Stimulated activated CD8-positive, alpha-beta memory T cell treated with anti-CD3 and anti-CD28 coated beads, Interleukin-2, amount 100 ng/mL, for 48 hours (primary cell): ENCODE data around the gene YIF1A.
"Not testable (repeated sequence)": the region's sequence is repeated elsewhere in the genome, so short reads cannot be mapped to it uniquely, and the experiment has no call there.

ENCODE experiments used
- DNase-seq, 2 donors: peaks; one replicate each; pipeline ENCODE4 v3.0.0-alpha.2; 2020; ENCODE audit warnings: low read depth in 2 of 2

YIF1A gene

DNA sequence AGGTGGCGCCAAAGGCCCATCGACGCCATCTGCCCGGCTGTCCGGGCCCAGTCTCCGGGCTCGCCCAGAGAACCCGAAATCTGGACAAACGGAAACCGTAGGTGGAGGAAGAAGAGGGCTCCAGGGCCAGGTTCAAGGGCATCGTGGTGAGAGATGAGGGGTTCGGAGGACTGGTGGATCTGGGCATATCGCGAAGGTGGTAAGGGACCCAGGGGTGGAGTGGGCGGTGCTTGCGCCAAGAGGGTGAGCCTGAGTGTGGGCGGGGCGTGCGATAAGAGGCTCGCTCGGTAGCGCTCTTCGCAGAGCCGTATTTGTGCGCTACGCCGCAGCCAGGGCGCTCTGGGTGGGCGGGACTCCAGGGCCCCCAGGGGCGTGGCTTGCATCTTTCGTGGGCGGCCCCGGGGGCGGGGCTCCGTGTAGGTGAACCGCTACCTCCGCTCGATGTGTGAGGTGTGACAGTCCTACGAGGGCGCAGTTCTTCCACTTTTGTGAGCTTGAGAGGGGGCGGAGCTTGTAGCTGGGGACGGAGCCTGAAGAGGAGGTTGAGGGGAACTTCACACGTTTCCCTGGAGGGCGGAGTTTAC lies 23.1 kb upstream of the YIF1A start:
- peak; percentile 94 to 96 for DNase-seq

DNA sequence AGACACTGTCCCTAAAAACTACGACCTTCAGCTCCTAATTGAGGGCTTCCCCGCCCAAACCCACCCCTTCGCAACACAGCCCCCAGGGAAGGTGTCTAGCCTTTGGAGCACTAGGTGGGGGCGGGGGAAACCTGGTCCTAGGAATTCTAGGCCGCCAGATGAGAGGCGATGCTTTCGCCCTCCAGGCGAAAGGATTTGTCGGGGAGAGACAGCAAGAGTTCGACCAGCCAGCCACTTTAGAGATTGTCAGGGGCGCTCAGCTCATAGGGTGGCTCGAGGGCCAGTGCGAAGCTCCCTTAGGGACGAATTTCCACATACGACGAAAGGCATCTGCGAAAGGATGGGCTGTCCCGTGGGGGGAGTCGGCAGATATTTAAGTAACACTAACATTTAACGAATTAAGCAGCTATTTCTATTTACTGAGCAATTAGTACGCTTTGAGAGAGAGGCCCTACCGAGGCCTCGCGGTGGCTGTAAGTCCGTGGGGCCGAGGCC lies 22.6 kb upstream of the YIF1A start:
- no peak for DNase-seq

DNA sequence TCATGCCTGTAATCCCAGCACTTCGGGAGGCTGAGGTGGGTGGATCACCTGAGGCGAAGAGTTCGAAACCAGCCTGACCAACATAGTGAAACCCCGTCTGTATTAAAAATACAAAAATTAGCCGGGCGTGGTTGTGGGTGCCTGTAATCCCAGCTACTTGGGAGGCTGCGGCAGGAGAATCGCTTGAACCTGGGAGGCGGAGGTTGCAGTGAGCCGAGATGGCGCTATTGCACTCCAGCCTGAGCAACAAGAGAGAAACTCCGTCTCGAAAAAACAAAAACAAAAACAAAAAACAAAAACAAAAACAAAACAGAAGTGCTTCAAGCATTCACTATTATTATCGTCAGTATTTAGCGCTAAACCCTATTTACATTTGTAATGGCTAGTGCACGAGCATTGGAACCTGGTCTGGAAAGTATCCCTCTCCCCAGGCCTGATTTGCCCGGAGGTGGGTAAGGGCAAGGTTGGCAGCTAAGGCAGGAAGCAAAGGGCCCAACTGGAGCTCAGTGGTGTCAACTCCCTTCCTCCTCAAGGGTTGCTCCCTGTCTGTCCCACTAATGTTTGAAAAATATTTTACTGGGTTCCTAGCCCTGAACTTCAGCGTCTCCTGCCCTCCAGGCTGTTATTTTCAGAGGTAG lies 22.0 kb upstream of the YIF1A start:
- not testable (repeated sequence) for DNase-seq

DNA sequence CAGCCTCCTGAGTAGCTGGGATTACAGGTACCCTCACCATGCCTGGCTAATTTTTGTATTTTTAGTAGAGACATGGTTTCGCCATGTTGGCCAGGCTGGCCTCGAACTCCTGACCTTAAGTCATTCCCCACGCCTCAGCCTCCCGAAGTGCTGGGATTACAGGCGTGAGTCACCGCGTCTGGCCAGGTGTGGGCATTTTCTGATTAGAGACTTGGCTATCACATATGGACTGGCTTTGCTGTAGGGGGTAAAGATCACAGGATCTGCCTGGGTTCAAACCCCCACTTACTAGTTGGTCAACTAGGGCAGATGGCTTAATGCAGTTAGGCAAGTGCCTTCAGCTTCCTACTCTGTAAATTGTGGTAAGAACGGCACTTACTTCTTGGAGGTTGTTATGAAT lies 21.4 kb upstream of the YIF1A start:
- no peak for DNase-seq

DNA sequence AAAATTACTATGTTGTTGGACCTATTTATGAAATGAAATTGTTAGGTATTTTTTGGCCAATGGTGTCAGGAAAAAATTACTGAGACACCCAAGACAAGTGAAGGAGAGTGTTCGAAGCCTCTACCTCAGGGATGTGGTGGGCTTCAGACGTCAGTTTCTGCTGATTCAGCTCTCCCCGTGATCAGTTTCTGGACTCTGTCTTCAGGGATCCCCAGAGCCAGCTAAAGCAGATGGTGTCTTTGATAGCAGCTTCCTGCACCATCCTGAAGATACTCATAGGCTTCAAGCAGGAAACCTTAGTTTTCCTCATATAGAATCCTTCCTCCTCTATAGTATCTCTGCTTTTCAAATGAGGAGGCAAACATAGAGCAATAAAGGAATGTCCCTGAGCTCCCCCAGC lies 20.5 kb upstream of the YIF1A start:
- DNase-seq, result no peak

DNA sequence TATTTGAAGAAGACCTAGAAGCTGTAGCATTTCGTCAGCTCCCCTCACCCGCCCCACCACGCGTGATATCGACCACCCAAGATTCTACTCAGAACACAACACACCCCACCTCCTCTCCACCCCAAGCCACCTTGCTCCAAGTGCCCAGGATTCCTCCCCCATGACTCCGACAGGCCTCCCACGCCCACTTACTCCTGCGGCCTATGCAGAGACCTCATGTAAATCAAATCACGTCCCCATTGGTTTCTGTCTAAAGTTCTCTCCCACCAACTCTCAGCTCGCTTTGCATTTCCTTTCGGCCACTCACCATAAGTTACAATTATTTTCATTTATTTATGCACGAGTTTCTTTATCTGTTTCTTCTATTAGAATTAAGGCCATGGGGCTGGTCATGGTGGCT lies 13.7 kb upstream of the YIF1A start:
- DNase-seq, result no peak

DNA sequence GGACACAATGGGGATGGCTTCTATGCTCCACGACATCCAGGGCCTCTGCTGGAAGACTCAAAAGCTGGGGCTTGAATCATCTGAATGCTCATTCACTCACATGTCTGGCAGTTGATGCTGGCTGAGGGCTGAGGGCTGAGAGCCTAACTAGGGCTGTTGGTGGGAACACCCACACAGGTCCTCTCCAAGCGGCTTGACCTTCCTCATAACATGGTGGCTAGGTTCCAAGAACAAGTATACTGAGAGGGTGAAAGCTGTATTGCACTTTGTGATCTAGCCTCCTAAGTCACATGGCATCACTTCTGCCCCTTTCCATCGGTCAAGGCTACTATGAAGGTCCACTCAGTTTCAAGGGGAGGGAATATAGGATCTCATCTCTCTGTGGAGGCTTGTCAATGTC lies 10.2 kb upstream of the YIF1A start:
- no peak for DNase-seq

DNA sequence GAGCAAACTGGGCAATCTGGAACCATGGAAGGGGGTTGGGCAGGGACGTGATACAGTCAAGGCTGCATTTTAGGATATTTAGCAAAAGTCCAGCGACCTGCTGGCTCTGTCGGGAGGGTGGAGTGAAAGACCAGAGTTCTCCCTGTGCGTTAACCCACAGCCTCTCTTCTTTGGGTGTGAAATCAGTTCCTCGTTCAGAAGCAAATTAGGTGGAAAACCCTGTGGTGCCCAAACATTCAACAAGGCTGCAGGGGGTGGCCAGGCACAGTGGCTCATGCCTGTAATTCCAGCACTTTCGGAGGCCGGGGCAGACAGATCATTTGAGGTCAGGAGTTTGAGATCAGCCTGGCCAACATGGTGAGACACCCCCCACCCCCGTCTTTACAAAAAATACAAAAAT lies 8.7 kb upstream of the YIF1A start:
- DNase-seq, result no peak

DNA sequence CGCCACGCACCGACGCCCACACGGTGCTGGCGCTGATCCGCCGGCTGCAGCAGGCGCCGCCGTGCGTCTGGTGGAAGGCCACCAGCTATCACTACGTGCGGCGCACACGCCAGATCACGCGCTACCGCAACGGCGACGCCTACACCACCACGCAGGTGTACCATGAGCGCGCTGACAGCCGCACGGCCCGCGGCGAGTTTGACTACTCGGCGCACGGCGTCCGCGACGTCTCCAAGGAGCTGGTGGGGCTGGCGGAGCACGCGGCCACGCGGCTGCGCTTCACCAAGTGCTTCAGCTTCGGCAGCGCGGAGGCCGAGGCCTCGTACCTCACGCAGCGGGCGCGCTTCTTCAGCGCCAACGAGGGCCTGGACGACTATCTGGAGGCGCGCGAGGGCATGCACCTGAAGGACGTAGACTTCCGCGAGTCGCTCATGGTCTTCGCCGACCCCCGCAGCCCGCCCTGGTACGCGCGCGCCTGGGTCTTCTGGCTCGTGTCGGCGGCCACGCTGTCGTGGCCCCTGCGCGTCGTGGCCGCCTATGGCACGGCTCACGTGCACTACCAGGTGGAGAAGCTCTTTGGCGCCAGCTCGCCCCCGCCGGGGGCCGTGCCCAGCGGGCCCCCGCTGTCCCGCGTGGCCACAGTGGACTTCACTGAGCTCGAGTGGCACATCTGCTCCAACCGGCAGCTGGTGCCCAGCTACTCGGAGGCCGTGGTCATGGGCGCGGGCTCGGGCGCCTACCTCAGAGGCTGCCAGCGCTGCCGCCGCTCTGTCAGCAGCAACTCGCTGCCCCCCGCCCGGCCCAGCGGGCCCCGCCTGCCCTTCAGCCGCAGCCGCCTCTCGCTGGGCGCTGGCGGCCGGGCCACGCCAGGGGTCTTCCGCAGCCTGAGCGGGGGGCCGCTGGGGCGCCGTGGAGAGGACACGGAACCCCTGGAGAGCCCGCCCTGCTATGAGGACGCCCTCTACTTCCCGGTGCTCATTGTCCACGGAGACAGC lies 6.0 kb upstream of the YIF1A start:
- no peak for DNase-seq

DNA sequence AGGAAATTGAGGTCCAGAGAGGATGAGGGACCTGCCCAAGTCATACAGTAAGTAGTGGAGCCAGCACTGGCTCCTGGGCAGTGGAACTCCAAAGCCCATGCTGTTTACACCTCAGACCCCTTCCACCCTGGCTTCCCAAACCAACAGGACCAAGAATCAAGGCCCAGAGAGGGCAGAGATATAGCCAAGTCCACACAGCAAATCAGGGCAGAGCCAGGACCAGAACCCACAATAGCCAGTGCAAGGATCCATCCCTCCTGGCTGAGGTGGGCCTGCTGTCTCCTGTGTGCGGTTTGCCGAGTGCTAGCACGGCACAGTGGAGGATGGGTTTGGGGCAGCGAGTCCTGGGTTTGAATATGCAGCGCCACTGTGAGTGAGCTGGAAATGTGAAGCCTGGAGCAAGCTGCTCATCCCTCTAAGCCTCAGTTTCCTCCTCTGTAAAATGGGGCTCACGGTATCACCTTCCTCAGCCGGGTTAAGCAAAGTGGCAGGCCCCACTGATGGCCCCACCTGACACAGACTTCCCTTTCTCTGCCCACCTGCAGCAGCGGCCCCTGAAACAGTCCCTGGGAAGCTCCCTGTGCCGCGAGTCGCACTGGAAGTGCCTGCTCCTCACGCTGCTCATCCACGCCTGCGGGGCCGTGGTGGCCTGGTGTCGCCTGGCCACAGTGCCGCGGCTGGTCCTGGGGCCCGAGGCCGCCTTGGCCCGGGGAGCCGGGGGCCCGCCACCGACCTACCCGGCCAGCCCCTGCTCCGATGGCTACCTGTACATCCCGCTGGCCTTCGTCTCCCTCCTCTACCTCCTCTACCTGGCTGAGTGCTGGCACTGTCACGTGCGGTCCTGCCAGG lies 5.1 kb upstream of the YIF1A start:
- DNase-seq, result no peak

DNA sequence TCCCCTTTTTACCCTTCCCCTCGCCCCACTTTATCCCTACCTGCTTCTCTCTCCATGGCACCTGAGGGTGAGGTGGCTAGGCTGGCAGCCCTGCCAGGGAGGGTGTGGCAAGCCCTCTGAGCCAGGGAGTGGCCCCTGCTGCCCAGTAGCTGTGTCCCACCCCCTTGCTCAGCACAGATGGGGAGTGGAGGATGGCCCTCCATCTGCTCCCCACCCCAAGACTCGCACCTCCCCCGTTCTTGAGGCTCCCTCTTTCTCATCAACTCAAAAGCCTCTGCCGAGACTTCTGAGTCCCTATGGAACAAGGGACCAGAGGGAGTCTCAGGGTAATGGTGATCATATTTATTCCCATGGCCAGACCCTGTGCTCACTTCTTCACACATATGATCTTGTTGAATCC lies 4.4 kb upstream of the YIF1A start:
- no peak for DNase-seq

DNA sequence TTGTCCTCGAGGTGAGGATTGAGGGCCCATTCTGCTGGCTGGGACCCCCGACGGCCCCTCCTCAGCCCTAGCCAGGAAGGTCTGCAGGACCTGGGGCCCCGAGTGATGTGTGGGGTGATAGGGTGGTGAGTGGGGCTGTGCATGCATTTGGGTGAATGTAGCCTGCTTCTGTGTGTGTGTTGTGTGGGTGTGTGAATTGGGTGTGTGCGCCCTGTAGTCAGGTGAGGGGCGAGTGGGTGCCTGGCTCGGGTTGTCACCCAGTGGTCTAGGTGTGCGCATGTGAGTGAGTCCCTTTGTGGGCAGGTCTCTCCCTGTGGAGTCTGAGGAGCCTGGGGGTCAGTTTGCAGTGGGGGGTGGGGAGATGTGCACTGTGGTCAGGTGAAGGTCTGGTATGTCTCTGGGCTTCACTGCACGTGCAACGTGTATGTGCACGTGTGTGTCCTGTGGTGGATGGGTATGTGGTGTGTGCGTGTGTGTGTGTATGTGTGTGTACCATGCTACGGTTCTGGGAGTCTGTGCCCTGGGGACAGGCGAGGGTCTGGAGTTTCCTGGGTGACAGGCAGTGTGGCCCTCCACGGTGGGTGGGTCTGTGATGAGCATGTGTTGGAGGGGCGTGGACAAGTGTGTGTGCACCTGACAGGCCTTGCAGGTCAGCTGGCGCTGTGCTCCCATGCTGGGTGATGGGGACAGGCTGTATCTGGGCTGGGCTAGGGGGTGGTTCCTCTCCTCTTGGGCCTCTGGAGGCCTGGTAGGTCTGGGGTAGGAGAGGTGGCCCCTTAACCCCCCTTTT lies 3.8 kb upstream of the YIF1A start:
- no peak for DNase-seq

DNA sequence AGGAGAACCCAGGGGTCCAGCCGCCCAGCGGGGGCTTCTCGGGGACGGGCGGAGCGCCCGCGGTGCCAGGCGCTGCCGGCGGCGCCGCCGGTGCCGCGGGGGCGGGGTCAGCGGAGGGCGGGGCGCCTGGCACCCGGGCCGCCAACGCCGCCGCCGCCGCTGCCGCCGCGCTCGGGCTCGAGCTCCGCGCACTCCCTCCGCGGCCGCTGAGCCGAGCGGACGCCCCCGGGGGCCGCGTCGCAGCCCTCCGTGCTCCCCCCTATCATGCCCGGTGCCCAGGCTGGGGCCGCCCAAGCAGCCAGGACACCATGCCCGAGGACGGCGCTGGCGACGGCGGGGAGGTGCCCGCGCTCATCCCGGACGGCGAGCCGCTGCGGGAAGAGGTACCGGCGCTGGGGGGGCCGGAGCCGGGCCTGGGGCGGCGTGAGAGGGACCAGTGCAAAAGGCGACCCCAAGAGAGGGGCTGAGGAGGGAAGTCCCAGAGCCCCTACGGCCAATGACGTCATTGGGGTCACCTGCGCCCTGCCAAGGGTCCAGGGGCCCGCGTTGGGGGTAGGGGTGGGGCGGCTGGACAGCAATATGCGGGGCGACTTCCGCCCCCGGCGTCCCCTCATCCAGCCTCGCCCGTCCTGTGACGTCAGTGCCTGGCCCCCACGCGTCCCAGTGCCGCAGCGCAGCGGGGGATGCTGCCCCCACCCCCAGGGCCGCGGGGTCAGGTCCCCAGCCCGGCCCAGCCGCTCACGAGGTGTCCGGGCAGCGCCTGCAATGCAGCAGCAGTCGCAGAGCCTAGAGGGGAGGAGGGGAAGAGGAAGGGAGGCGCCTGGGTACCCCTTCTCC lies 3.0 kb upstream of the YIF1A start, which contains the start of gene TMEM151A:
Gene TMEM151A (plus strand): TSS at position 189 of the 837 bp plus-strand sequence. CDS start 120 bp downstream, at position 309.
- no peak for DNase-seq

DNA sequence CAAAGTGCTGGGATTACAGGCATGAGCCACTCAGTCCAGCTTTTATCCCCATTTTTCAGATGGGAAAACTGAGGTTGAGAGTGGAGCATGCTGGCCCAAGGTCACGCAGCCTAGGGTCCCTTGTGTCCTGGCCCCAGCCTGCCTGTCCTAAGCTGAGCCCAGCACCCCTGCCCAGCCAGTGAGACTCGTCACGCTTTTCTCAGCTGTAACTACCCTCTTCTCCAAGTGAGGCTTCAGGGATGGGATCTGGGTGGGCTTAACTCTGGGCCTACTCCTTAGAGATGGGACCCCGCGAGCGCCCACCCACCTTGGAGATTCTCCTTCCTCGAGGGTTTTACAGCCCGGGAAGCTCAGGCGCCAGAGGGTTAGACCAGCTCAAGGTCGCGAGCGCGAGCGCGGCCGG lies 2.4 kb upstream of the YIF1A start:
- no peak for DNase-seq

DNA sequence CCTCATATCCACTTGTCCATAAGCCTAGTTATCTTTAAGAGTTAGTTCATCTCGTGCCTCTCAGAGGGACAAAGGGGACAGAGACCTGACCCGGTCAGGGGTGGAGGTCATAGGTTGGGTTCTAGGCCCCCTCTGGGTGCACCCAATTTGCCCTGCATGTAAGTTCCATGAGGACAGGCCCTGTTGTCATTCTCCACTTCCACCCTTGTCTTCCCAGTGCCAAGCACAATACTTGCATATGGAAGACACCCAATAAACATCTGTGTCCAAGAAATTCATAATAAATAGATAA lies 1.3 kb upstream of the YIF1A start:
- DNase-seq, result no peak

DNA sequence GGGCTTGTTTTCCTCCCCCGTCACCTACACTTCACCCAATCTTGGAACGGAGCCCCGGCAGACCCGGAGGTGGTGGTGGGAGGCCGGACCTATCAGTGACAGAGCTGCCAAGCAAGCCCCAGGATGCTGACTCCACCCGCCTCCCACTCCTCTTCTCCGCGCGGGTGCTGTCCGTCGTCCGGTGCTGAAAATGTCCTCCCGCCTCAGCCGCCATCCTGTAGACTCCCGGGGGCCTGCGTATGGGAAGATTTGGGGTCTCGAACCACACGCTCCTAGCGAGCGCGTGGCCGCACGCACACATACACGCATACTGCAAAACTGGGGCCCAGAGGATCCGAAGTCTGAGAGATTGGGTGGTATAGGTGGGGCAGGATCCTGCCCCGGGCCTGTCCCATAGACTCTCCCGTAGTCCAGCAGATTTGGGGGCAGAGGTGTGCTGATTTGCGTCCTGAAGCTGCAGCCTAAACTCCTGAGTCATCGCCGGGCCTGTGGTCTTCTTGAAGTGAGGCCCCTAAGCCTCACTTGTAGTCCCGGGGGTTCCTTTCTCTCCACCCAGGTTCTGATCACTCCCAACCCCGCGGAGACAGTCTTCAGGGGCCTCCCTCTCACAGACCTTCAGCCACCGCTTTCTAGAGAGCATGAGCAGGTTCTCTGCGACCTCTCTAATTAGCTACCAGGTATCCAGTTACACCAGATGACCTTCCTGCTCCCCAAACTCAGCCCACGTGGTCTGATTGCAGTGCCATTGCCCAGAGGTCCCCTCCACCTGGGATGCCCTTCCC lies 796 bp upstream of the YIF1A start:
- DNase-seq, result peak; percentile 61 to 75

DNA sequence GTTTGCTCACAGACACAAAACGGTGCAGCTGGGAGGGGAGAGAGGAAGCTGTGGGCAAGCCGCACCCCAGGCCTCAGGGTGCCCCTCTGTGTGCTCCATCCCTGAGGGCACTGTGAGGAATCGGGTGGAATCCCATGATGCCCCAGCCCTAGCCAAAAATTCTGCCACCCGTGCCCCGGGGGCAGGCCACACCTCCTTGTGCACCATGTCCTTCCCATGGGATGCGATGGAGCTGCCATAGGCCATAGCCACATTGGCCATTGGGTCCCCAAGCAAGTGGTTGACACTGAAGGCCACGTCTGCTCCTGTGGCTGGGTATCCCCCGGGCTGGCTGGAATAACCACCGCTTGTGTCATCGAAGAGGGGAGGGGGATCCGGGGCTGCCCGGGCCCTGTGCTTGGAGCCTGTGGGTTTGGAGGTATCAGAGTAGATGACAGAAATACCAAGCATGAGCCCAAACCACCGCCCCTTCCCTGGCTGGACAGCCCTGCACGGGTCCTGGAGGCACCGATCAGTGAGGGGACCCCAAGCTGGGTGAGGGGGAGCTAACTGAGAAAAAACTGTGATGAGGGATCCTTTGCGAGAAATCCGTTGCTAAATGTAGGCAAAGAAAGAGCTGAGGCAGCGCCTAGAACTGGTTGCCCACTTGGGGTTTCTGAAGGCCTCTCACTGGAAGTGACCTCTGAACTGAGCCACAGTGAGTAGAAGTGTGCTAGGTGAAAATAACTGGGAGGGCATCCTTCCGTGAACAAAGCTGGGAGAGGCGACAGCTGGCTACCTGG lies 863 bp downstream of the YIF1A start:
- DNase-seq, result no peak

DNA sequence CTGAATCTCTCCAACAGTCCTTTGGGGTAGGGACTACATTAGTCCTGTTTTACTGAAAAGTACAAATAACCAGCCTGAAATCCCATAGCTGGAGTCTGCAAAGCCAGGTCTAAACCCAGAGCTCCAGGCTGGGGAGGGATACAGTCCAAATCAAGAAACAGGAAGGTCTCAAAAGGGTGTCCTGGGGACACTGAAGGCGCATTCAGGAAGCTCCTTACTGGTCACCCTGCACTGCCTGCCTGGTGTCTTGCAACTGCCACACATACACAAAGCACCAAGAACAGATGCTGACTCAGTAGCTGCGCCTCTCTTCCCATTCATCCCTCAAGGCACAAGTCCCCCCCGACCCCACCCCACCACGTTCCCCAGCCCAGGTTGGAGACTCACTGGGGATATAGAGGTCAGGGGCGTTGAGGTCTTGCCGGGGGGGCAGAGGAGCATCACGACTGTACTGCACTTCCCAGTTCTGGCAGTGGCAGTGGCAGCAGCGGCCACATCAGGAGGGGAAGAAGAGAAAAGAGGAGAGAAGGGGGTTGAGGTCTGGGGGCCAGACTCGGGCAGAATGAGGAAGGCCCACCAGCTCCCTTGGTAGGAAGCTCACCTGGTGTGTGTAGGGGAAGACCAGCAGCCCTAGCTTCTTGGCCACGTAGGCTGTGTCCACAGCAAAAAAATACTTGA lies 1.6 kb downstream of the YIF1A start:
- DNase-seq, result no peak
